NCI-H1930 (cell line): ENCODE data around the gene ZXDC.

ENCODE experiments used
- DNase-seq, 2 experiments: peaks; one replicate each; lab custom pipeline; 2025; lab: John Stamatoyannopoulos, UW

The ZXDC gene

GRCh38 chr3:126488886-126489569 is 13.3 kb upstream of the ZXDC start:
- DNase-seq, result no peak

- no peak for DNase-seq
These were observed 12.5 kb upstream of the ZXDC start for GRCh38 chr3:126488185-126488584.

GRCh38 chr3:126487151-126487771 is 11.6 kb upstream of the ZXDC start:
- DNase-seq, result no peak

GRCh38 chr3:126486360-126486847 is 10.7 kb upstream of the ZXDC start:
- DNase-seq, result no peak

GRCh38 chr3:126485956-126486355 is 10.3 kb upstream of the ZXDC start:
- DNase-seq, result no peak

- no peak for DNase-seq
These were observed 9.6 kb upstream of the ZXDC start for GRCh38 chr3:126485176-126485897.

- no peak for DNase-seq
These were observed 9.0 kb upstream of the ZXDC start for GRCh38 chr3:126484662-126485061.

GRCh38 chr3:126484148-126484547 is 8.5 kb upstream of the ZXDC start:
- no peak for DNase-seq

- no peak for DNase-seq
These were observed 7.7 kb upstream of the ZXDC start for GRCh38 chr3:126483321-126483761.

GRCh38 chr3:126482503-126483255 is 7.0 kb upstream of the ZXDC start:
- no peak for DNase-seq

GRCh38 chr3:126481808-126482502 is 6.3 kb upstream of the ZXDC start:
- DNase-seq, result no peak

GRCh38 chr3:126480861-126481260 is 5.2 kb upstream of the ZXDC start:
- no peak for DNase-seq

GRCh38 chr3:126480206-126480605 is 4.5 kb upstream of the ZXDC start:
- no peak for DNase-seq

GRCh38 chr3:126479642-126480041 is 4.0 kb upstream of the ZXDC start:
- DNase-seq, result no peak

GRCh38 chr3:126478581-126479310 is 3.1 kb upstream of the ZXDC start:
- no peak for DNase-seq

GRCh38 chr3:126477061-126477380 is 1.3 kb upstream of the ZXDC start:
- no peak for DNase-seq

- DNase-seq, result peak in 1 of 2 experiments; percentile 78
These were observed 722 bp upstream of the ZXDC start for GRCh38 chr3:126476166-126477060.

GRCh38 chr3:126474498-126475412 is 936 bp downstream of the ZXDC start:
- DNase-seq, result peak in 1 of 2 experiments; percentile 24
